IMR-90 (cell line): ENCODE results near the gene KMT2E. TPM values are rescaled to one million over a fixed set of nuclear protein-coding genes. Genes with fewer than 3 reads are reported as not detected.

Experiments
- ATAC-seq: fragments of 200-7000 bp; cut with Tn5 transposase; 2 replicates; pipeline ENCODE4 v1.9.1; 2020; ENCODE audit warnings: low read depth, mild to moderate bottlenecking, moderate library complexity
- BruUV-seq: library from RNA; stranded (reverse); fragments of 400-500 nt; replicated peaks from 2 replicates; lab custom pipeline; 2021; lab: Mats Ljungman, UMichigan
- CTCF ChIA-PET: fragments of 300-600 bp; formaldehyde crosslinking; extraction: SDS; loops from one replicate; lab custom pipeline; 2021; ENCODE audit warnings: antibody characterized with exemption; lab: Yijun Ruan, JAX
- POLR2A ChIA-PET: fragments of 300-600 bp; sonication (Branson Sonifier 250); formaldehyde crosslinking; loops from one replicate; lab custom pipeline; 2022; ENCODE audit warnings: antibody characterized with exemption; ENCODE audit not compliant: unreplicated experiment; lab: Charles Lee
- DNase-seq: peaks from one replicate; pipeline ENCODE4 v3.0.0; 2013
- H2AFZ ChIP-seq: replicated peaks from 2 replicates; pipeline ENCODE3; 2013; ENCODE audit warnings: low read length, mild to moderate bottlenecking; ENCODE audit not compliant: poor library complexity
- H2AK5ac ChIP-seq: 2 replicates; pipeline ENCODE4 v1.6.1; 2013; ENCODE audit warnings: low read depth, low read length, inconsistent platforms
- H2AK9ac ChIP-seq: replicated peaks from 2 replicates; pipeline ENCODE3; 2013; ENCODE audit warnings: mild to moderate bottlenecking, low read depth, low read length, moderate library complexity; ENCODE audit not compliant: poor library complexity
- H2BK120ac ChIP-seq: 2 replicates; pipeline ENCODE4 v1.6.1; 2013; ENCODE audit warnings: low read depth, low read length, inconsistent platforms
- H2BK15ac ChIP-seq: 3 replicates; pipeline ENCODE4 v1.6.1; 2013; ENCODE audit warnings: low read depth, low read length, inconsistent platforms
- H2BK20ac ChIP-seq: 2 replicates; pipeline ENCODE4 v1.6.1; 2013; ENCODE audit warnings: low read depth, mild to moderate bottlenecking, inconsistent platforms, low read length, moderate library complexity
- H2BK5ac ChIP-seq: 2 replicates; pipeline ENCODE4 v1.6.1; 2013; ENCODE audit warnings: mild to moderate bottlenecking, low read depth, low read length, inconsistent platforms; ENCODE audit not compliant: poor library complexity, severe bottlenecking
- H3K14ac ChIP-seq: replicated peaks from 2 replicates; pipeline ENCODE4 v1.6.1; 2013; ENCODE audit warnings: low read depth, low read length, inconsistent platforms
- H3K18ac ChIP-seq: 2 replicates; pipeline ENCODE4 v1.6.1; 2013; ENCODE audit warnings: low read depth, low read length, control low read depth
- H3K23ac ChIP-seq: 2 replicates; pipeline ENCODE4 v1.6.1; 2013; ENCODE audit warnings: low read depth, low read length, inconsistent platforms
- H3K27ac ChIP-seq: 2 replicates; pipeline ENCODE4 v1.5.1; 2013; ENCODE audit warnings: mild to moderate bottlenecking, control low read depth, low read length; ENCODE audit not compliant: insufficient read depth
- H3K27me3 ChIP-seq: 2 replicates; pipeline ENCODE4 v1.6.1; 2013; ENCODE audit warnings: low read length; ENCODE audit not compliant: control insufficient read depth, insufficient read depth
- H3K36me3 ChIP-seq: 2 replicates; pipeline ENCODE4 v1.6.1; 2013; ENCODE audit warnings: low read length, mixed read lengths; ENCODE audit not compliant: control insufficient read depth, insufficient read depth
- H3K4ac ChIP-seq: 2 replicates; pipeline ENCODE4 v1.6.1; 2013; ENCODE audit warnings: low read depth, low read length, inconsistent platforms
- H3K4me1 ChIP-seq: 2 replicates; pipeline ENCODE4 v1.6.1; 2013; ENCODE audit warnings: low read length, mixed read lengths; ENCODE audit not compliant: control insufficient read depth, insufficient read depth
- H3K4me2 ChIP-seq: 2 replicates; pipeline ENCODE4 v1.6.1; 2013; ENCODE audit warnings: low read depth, mild to moderate bottlenecking, control low read depth, low read length, moderate library complexity
- H3K4me3 ChIP-seq: 2 replicates; pipeline ENCODE4 v1.5.1; 2013; ENCODE audit warnings: low read depth, mild to moderate bottlenecking, control low read depth, low read length, moderate library complexity; ENCODE audit not compliant: insufficient read depth
- H3K56ac ChIP-seq: 2 replicates; pipeline ENCODE4 v1.6.1; 2013; ENCODE audit warnings: low read length, inconsistent platforms; ENCODE audit not compliant: insufficient read depth; ENCODE audit errors: extremely low read depth
- H3K79me1 ChIP-seq, 2 experiments: 2 replicates each; pipeline ENCODE4 v1.6.1; 2013; ENCODE audit warnings: low read length in 2 of 2, inconsistent platforms in 1 of 2, low read depth in 1 of 2
- H3K9ac ChIP-seq: 2 replicates; pipeline ENCODE4 v1.6.1; 2013; ENCODE audit warnings: low read depth, low read length, control low read depth
- H3K9me1 ChIP-seq: 2 replicates; pipeline ENCODE4 v1.6.1; 2013; ENCODE audit warnings: low read length, inconsistent platforms; ENCODE audit not compliant: insufficient read depth
- H3K9me3 ChIP-seq: 2 replicates; pipeline ENCODE4 v1.6.1; 2013; ENCODE audit warnings: low read length; ENCODE audit not compliant: control insufficient read depth, insufficient read depth
- H4K20me1 ChIP-seq: 2 replicates; pipeline ENCODE4 v1.6.1; 2013; ENCODE audit warnings: low read length, inconsistent platforms; ENCODE audit not compliant: insufficient read depth
- H4K5ac ChIP-seq: 2 replicates; pipeline ENCODE4 v1.6.1; 2013; ENCODE audit warnings: mild to moderate bottlenecking, low read depth, low read length, control low read depth
- H4K8ac ChIP-seq, 2 experiments: 2 replicates each; pipeline ENCODE4 v1.6.1; 2013; ENCODE audit warnings: low read depth in 2 of 2, low read length in 2 of 2, control low read depth in 1 of 2, inconsistent platforms in 1 of 2
- H4K91ac ChIP-seq: 2 replicates; pipeline ENCODE4 v1.6.1; 2013; ENCODE audit warnings: low read depth, low read length, inconsistent platforms; ENCODE audit not compliant: insufficient read depth
- CHD1 ChIP-seq: IDR thresholded peaks from 2 replicates; pipeline ENCODE4 v1.6.1; 2012; ENCODE audit warnings: low read depth, low read length, improper control_type of control experiment
- FOS ChIP-seq: fragments of 150-350 bp; IDR thresholded peaks from 2 replicates; pipeline ENCODE4 v1.6.1; 2016; ENCODE audit warnings: low read depth, low read length
- MXI1 ChIP-seq: IDR thresholded peaks from 2 replicates; pipeline ENCODE4 v1.6.1; 2012; ENCODE audit warnings: low read depth, mild to moderate bottlenecking, low read length, moderate library complexity, borderline replicate concordance
- POLR2A ChIP-seq: IDR thresholded peaks from 2 replicates; pipeline ENCODE4 v1.6.1; 2012; ENCODE audit warnings: mild to moderate bottlenecking, low read depth, low read length
- RCOR1 ChIP-seq: IDR thresholded peaks from 2 replicates; pipeline ENCODE4 v1.6.1; 2012; ENCODE audit warnings: mild to moderate bottlenecking, low read length, improper control_type of control experiment; ENCODE audit not compliant: insufficient replicate concordance
- RFX5 ChIP-seq: IDR thresholded peaks from 2 replicates; pipeline ENCODE4 v1.8.0; 2012; ENCODE audit warnings: low read depth, mild to moderate bottlenecking, low read length, moderate library complexity
- SMC3 ChIP-seq: fragments of 150-350 bp; IDR thresholded peaks from 2 replicates; pipeline ENCODE4 v1.6.1; 2016; ENCODE audit warnings: low read depth, mild to moderate bottlenecking, antibody characterized with exemption, low read length, moderate library complexity
- USF2 ChIP-seq: fragments of 150-350 bp; IDR thresholded peaks from 2 replicates; pipeline ENCODE4 v1.6.1; 2017; ENCODE audit warnings: mild to moderate bottlenecking, antibody characterized with exemption, low read length, low read depth
- WGBS, 2 experiments: methylation state at CpG; one replicate each; pipeline versions ENCODE4 v1.1.5 to v1.1.7; 2013; ENCODE audit warnings: missing lambda C conversion rate in 2 of 2; ENCODE audit not compliant: insufficient read length in 1 of 2; ENCODE audit errors: extremely low coverage in 2 of 2; 5-methylcytosine and 5-hydroxymethylcytosine counted together
- dilution Hi-C: fragments of 300-500 bp; cut with HindIII; formaldehyde crosslinking; loops from one replicate; pipeline ENCODE4 v1.14.3; 2018; ENCODE audit warnings: low sequenced_read_pairs; ENCODE audit not compliant: unreplicated experiment
- in situ Hi-C: fragments of 300-500 bp; cut with MboI; formaldehyde crosslinking; loops from 3 replicates; pipeline ENCODE4 v1.14.3; 2019; ENCODE audit warnings: low sequenced_read_pairs, inconsistent platforms, mixed read lengths
- intact Hi-C: fragments of 100-400 bp; cut with micrococcal nuclease; formaldehyde crosslinking; loops from 2 replicates; pipeline ENCODE4 v1.10.0; 2022
- polyA plus RNA-seq, 3 experiments: library from polyadenylated mRNA; depleted of rRNA; stranded (reverse); fragments of >200 nt; gene quantifications; 2 replicates each; pipeline ENCODE4 v1.2.3, GENCODE V29; 2012; ENCODE audit warnings: low replicate concordance in 1 of 3
- total RNA-seq: library from RNA; depleted of rRNA; stranded (reverse); fragments of >200 nt; gene quantifications from 2 replicates; pipeline ENCODE4 v1.2.3, GENCODE V29; 2012

Gene KMT2E
- total and polyA plus RNA-seq, 2 of the 4 experiments (the other 2 are of a cell fraction), result 16.8 to 79.2 TPM

- intact Hi-C loops, result loop anchor here (5.0 kb wide), 1 partner anchor 39 kb away; no protein-coding TSS in a partner anchor
- TF ChIP-seq SMC3, result no peak
- no peak for TF ChIP-seq FOS
- TF ChIP-seq CHD1, result no peak
- no peak for TF ChIP-seq RFX5
- TF ChIP-seq USF2, result no peak
- no peak for TF ChIP-seq MXI1
- TF ChIP-seq POLR2A, result no peak
- no peak for TF ChIP-seq RCOR1
- Histone ChIP-seq H3K4me3 (peak overlapping the region; percentile 9; the same call in 1 of the 2 replicates), H3K79me1 (peaks cover 0 to 23% of the 10 kb centered on the region in 2 experiments; a peak in 2 of 4 replicates), H3K27me3 (no peaks in the 10 kb centered on the region), H4K8ac (no peak overlapping the region), H4K91ac (no peak overlapping the region), H3K9ac (peak overlapping the region; percentile 39; the same call in 1 of the 2 replicates), H2BK120ac (no peak overlapping the region), H2AK9ac (no peak overlapping the region), H4K20me1 (peaks cover 62% of the 10 kb centered on the region), H2BK20ac (no peak overlapping the region), H3K4ac (no peak overlapping the region), H3K4me2 (peak overlapping the region; percentile 90), H3K9me3 (no peaks in the 10 kb centered on the region), H3K56ac (no peak overlapping the region), H3K14ac (peak overlapping the region; percentile 88), H3K23ac (peak overlapping the region; percentile 79), H2BK15ac (no peak overlapping the region), H3K18ac (no peak overlapping the region), H3K9me1 (peaks cover 2% of the 10 kb centered on the region), H2AK5ac (no peak overlapping the region), H2AFZ (no peak overlapping the region), H2BK5ac (peak overlapping the region; percentile 68), H3K4me1 (peaks cover 4% of the 10 kb centered on the region; the same call in 1 of the 2 replicates), H3K36me3 (no peaks in the 10 kb centered on the region), H3K27ac (no peak overlapping the region), H4K5ac (no peak overlapping the region)
- ATAC-seq (no peak), DNase-seq (no peak)
- in situ Hi-C loops, result no loop called here
- BruUV-seq, result no TSS peak
- CTCF ChIA-PET, result interaction anchor here (1.0 kb wide), 2 partner anchors 11 to 21 kb away, joined by 3 read pairs; no protein-coding TSS in a partner anchor
- POLR2A ChIA-PET, result no interaction called here
- WGBS, 2 experiments, result no CpG with 5 or more reads among the region's 4 CpGs
- dilution Hi-C loops, result no loop called here
Measured at GRCh38 chr7:105017657-105018365, 3.8 kb downstream of the KMT2E start.
